Epidermal melanocyte (primary cell): ENCODE data around the gene TICAM2.

Experiments
- DNase-seq: peaks from one replicate; pipeline ENCODE4 v3.0.0; 2011; ENCODE audit warnings: low spot score; ENCODE audit not compliant: insufficient read length

Gene TICAM2

GRCh38 chr5:115611873-115612272 lies 9.6 kb upstream of the TICAM2 start:
- no peak for DNase-seq

GRCh38 chr5:115607935-115608334 lies 5.7 kb upstream of the TICAM2 start:
- no peak for DNase-seq

DNA sequence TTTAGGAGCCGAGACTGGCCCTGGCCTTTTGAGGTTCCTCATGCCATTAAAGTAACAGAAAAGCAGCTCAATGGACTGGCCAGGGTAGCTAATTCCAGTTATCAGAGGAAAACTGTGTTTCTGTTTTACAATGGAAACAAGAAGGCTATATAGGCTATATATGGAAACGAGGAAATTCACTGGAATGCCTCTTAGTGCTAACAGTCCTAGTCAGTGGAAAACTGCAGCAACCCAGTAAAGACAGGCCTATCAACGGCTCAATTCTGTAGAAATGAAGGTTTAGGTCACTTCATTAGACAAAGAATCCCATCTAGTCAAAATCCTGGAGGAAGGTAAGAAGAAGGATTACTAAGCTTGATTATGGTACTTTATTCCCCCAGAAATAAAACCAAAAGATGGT lies 3.2 kb upstream of the TICAM2 start:
- no peak for DNase-seq

DNA sequence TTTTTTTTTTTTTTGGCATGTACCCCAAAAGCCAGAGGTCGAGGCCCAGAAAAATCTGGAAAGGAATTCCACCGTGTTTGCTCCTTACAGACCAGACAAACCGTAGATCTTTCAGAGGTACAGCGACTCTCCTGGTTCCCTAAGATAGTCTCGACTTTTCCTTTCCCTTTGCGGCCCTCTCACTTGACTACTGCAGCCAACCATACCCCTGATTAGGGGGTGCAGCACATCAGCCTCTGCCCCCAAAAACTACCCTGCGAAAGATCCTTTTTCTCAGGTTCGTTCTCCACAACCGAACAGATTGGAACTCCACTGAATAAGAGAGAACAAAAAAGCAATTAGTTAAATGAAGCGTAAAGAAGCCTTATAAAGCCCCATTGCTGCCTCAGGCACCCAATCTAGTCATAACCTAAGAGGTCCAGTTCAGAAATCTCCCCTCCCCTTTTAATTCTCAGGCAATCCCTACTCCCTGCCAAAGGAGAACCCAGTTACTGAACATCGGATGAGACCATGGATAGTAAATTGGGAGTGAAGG lies 379 bp upstream of the TICAM2 start:
- DNase-seq = no peak

DNA sequence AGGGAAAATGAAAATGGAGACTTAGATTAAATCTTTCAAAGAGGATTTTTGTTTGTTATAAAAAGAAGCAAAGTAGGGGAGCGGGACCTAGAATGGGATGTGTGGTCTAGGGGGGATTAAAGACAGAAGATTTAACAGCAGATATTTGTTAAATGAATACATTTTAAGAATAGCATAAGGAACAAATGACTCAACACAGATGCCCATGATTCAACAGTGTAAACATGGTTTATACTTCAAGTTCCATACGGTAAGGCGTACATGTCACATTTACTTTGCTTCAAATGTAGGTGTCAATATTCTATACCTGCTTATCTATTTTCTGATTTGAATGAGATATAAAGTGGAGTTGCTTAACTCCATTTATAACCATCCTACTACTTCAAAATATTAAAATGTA lies 1.5 kb downstream of the TICAM2 start:
- DNase-seq = no peak

- no peak for DNase-seq
These were observed 2.4 kb downstream of the TICAM2 start for GRCh38 chr5:115599924-115600323.

DNA sequence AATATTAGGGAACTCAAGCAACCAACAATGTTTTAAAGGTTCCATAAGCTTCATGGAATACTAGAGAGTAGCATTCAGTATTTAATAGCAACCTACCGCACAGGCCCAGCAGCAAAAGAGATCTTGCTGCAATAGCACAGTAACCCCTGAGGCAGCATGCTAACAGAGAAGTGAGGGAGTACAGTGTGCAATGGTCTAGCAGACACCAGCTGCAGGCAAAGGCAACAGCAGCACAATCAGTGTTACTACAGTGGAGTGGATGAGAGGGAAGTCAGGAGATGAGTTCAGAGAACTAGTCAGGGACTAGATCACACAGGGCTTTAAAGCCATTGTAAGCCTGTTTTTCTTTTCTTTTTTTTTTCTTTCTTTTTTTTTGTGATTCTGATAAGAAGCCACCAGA lies 2.8 kb downstream of the TICAM2 start:
- DNase-seq = peak; percentile 75

- DNase-seq = no peak
These were observed 7.9 kb downstream of the TICAM2 start for GRCh38 chr5:115594128-115595047.

GRCh38 chr5:115589043-115589442 lies 13.2 kb downstream of the TICAM2 start:
- no peak for DNase-seq

DNA sequence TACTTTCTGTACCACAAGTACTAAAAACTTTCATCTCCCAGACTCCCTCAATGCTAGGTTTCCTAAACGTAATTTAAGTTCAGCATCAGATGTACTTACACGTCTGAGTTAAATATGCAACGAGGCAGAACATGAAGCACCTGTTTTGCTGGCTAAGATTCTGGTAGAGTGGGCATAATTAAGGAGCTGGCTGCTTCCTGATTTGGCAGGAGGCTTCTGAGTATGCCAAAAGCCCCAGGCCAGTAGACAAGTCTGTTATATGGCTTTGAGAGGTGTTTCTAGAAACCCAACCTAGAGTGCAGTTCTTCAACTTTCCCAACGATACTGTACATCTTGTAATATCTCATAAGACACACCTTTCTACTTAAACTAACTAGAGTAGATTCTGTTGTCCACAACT lies 13.6 kb downstream of the TICAM2 start:
- DNase-seq = no peak

- DNase-seq = no peak
These were observed 15.6 kb downstream of the TICAM2 start for GRCh38 chr5:115586525-115587146.

DNA sequence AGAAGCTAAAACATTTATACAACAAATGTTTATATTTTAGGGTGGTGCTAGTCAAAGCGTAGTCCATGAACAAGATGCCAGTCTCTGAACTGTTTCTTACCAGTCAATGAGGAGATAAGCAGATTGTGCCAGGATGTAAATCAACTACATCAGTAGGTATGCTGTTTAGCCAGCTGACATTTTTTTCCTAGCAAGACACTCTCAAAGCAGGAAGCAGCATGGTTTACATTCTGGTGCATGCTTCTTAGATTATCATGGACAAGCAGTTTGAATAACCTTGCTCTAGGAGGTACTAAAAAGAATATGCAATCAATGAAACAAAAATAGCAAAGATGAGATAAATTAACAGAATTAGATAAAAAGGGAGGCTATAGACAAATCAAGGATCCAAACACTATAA lies 17.0 kb downstream of the TICAM2 start:
- DNase-seq = no peak

- no peak for DNase-seq
These were observed 17.8 kb downstream of the TICAM2 start for GRCh38 chr5:115584501-115584900.

DNA sequence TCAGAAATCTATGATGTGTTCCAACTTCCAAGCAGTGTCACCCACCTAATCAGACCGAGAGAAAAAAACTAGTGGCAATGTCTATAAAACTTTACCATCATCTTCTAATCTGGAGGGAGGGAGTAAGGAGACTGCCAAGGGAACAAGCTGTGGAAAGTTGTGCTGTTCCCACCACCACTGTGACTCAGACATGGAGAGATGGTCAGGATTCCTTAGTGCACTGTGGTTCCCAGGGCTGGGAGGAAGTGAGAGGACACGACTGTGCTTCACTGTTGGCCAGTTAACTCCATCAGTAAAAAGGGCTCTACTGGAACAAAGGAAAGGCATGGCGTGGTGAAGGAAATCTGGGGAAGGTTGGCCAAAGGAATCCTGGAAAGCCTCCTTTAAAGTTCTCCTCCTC lies 18.8 kb downstream of the TICAM2 start:
- no peak for DNase-seq

- no peak for DNase-seq
These were observed 21.3 kb downstream of the TICAM2 start for GRCh38 chr5:115580941-115581340.

GRCh38 chr5:115579747-115580173 lies 22.5 kb downstream of the TICAM2 start:
- no peak for DNase-seq

GRCh38 chr5:115579216-115579615 lies 23.1 kb downstream of the TICAM2 start:
- DNase-seq = no peak

DNA sequence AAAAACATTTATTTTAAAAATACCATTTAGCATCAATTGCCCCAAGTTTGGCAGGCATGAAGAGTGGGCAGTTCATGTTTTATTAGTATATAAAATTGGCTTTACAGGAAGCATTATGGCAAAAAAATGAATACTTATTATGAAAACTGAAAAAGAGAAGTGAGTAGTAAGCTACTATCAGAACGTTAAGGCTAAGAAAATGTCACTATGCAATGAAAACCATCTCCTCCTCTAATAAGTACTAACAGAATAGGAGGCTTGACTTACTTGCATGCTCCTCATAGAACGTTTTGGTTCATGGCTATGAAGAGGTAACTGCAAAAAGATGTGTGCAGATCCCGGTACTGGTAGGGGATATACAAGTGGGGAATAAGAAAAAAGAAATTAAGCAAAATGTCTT lies 23.6 kb downstream of the TICAM2 start:
- no peak for DNase-seq

- no peak for DNase-seq
These were observed 24.5 kb downstream of the TICAM2 start for GRCh38 chr5:115577741-115578140.

- DNase-seq = no peak
These were observed 24.9 kb downstream of the TICAM2 start for GRCh38 chr5:115577329-115577728.

DNA sequence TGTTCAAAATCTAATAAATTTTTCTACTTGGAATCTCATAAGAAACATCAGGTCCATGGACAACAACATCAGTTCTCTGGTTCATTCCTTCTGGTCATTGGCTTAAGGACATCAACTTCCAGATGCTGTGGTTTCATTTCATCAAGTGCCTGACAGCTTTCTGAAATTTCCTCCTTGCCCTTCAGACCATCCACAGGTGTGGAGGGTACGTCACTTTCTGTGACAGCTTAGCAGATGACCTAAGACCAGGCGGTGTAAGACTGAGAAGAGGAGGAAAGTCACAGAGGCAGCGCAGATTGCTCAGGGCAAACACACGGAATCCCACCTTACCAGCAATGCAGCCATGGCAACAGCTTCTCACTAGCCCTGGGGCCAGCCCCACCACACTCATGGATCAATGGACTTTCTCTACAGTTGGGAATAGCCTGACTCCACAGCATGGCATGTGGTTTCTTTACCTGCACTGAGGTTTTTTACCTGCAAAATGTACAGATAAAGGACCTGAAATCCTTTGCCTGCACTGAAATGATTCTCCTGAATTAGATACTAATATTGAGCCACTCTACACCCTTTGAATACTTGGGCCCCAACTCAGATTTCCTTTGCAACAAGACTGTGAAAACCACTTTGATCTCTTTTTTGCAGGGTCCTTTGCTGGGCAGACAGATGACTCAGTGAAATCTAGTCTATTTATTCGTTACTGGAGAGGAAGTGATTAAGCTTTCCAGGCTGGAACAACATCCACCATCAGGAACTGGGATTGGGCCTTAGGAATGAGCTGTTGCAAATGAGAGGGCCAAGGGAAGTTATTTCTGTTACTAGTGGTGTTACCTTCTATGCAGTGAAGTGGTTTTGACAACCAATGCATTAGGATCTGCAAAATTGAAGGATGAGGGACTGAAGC lies 26.9 kb downstream of the TICAM2 start:
- DNase-seq = no peak

- no peak for DNase-seq
These were observed 29.1 kb downstream of the TICAM2 start for GRCh38 chr5:115573133-115573532.
